ENCODE measurements around the gene CCL25. TPM values are rescaled to one million over a fixed set of nuclear protein-coding genes. Genes with fewer than 3 reads are reported as not detected.
"Not testable (repeated sequence)": the region's sequence is repeated elsewhere in the genome, so short reads cannot be mapped to it uniquely, and the experiment has no call there.

The CCL25 gene
- total and polyA plus RNA-seq, 2 of the 13 experiments (the other 11 are each of a cell fraction or from before 2014, with no cell fraction given), result not detected

DNA sequence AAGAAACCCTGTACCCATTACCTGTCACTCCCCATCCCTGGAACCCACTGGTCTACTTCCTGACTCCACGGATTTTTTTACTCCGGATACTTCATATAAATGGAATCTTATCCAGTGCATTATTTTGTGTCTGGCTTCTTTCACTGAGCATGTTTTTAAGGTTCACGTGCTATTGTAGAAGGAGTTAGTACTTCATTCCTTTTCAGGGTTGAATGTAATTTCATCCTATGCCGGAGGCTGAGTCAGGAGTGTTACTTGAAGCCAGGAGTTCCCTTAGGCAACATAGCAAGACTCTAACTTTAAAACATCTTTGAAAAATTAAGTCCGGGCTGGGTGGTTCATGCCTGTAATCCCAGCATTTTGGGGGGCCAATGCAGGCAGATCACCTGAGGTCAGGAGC lies 29.2 kb upstream of the CCL25 start:
- H3K79me2 ChIP-seq (ENCODE audit: insufficient read depth, low read length), result no peaks in the 10 kb centered on the region
- DNase-seq (ENCODE audit: low spot score), result no peak
- 69% methylated on average over 5 of the region's 5 CpGs for WGBS (ENCODE audit: low lambda C conversion rate)
- ChIA-PET POLR2A (no interaction called here), CTCF (ENCODE audit: low intra/inter-chr PET ratio, low total read pairs) (no interaction called here)
- no peaks in the 10 kb centered on the region for H3K9me3 ChIP-seq (ENCODE audit: low read length)
- no peak for ATAC-seq
- no peak overlapping the region for H3K9ac ChIP-seq (ENCODE audit: insufficient read depth, low read depth, low read length)
- no peak overlapping the region for H3K27ac ChIP-seq (ENCODE audit: extremely low read length, insufficient read depth, low read length)
- intact Hi-C loops (cut with micrococcal nuclease; ENCODE audit: unreplicated experiment) (no loop called here), in situ Hi-C loops (cut with HindIII; ENCODE audit: extremely low pct_ligation_motif_present, low pct_unique_long_range_greater_than_20kb) (loop anchor here (25.0 kb wide), 1 partner anchor 239 kb away; no protein-coding TSS in a partner anchor)
- FAIRE-seq, result no peak
- H3K4me1 ChIP-seq (ENCODE audit: insufficient read depth, low read length), result peaks cover 29% of the 10 kb centered on the region
- no peak overlapping the region for H3K4me2 ChIP-seq (ENCODE audit: low read depth, low read length)
- no peaks in the 10 kb centered on the region for H4K20me1 ChIP-seq (ENCODE audit: insufficient read depth, low read length)
- TF ChIP-seq JUN (CRISPR knock-in tag; IDR thresholded peaks at IDR 0.05) (no peak), MYNN (CRISPR knock-in tag; IDR thresholded peaks at IDR 0.05; ENCODE audit: low read depth) (no peak), ZC3H13 (CRISPR knock-in tag; IDR thresholded peaks at IDR 0.05) (no peak), ZNF572 (CRISPR knock-in tag; IDR thresholded peaks at IDR 0.05) (no peak), GABPB1 (CRISPR knock-in tag; IDR thresholded peaks at IDR 0.05) (no peak), HCFC1 (IDR thresholded peaks at IDR 0.05; ENCODE audit: low read depth, low read length) (no peak), NAIF1 (CRISPR knock-in tag; IDR thresholded peaks at IDR 0.05; ENCODE audit: borderline replicate concordance) (no peak)
- TF ChIP-seq, protein P1, sequence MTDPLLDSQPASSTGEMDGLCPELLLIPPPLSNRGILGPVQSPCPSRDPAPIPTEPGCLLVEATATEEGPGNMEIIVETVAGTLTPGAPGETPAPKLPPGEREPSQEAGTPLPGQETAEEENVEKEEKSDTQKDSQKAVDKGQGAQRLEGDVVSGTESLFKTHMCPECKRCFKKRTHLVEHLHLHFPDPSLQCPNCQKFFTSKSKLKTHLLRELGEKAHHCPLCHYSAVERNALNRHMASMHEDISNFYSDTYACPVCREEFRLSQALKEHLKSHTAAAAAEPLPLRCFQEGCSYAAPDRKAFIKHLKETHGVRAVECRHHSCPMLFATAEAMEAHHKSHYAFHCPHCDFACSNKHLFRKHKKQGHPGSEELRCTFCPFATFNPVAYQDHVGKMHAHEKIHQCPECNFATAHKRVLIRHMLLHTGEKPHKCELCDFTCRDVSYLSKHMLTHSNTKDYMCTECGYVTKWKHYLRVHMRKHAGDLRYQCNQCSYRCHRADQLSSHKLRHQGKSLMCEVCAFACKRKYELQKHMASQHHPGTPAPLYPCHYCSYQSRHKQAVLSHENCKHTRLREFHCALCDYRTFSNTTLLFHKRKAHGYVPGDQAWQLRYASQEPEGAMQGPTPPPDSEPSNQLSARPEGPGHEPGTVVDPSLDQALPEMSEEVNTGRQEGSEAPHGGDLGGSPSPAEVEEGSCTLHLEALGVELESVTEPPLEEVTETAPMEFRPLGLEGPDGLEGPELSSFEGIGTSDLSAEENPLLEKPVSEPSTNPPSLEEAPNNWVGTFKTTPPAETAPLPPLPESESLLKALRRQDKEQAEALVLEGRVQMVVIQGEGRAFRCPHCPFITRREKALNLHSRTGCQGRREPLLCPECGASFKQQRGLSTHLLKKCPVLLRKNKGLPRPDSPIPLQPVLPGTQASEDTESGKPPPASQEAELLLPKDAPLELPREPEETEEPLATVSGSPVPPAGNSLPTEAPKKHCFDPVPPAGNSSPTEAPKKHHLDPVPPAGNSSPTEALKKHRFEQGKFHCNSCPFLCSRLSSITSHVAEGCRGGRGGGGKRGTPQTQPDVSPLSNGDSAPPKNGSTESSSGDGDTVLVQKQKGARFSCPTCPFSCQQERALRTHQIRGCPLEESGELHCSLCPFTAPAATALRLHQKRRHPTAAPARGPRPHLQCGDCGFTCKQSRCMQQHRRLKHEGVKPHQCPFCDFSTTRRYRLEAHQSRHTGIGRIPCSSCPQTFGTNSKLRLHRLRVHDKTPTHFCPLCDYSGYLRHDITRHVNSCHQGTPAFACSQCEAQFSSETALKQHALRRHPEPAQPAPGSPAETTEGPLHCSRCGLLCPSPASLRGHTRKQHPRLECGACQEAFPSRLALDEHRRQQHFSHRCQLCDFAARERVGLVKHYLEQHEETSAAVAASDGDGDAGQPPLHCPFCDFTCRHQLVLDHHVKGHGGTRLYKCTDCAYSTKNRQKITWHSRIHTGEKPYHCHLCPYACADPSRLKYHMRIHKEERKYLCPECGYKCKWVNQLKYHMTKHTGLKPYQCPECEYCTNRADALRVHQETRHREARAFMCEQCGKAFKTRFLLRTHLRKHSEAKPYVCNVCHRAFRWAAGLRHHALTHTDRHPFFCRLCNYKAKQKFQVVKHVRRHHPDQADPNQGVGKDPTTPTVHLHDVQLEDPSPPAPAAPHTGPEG (CRISPR knock-in tag; IDR thresholded peaks at IDR 0.05), result no peak
- no peak overlapping the region for H3K4me3 ChIP-seq (replicated peaks in 1 of 3; ENCODE audit: insufficient read depth in 1 of 3, low read depth in 2 of 3, low read length in 3 of 3)
- no peaks in the 10 kb centered on the region for H3K36me3 ChIP-seq (replicated peaks in 1 of 2; ENCODE audit: control insufficient read depth in 1 of 2, insufficient read depth in 2 of 2, low read length in 2 of 2)
- peaks cover 0 to 3% of the 10 kb centered on the region in 2 experiments; a peak in 2 of 5 replicates for H3K27me3 ChIP-seq (ENCODE audit: control insufficient read depth in 1 of 2, insufficient read depth in 2 of 2, low read length in 2 of 2)
- BruUV-seq (replicated peaks), result no TSS peak
- H2AFZ ChIP-seq (ENCODE audit: low read length), result no peak overlapping the region

DNA sequence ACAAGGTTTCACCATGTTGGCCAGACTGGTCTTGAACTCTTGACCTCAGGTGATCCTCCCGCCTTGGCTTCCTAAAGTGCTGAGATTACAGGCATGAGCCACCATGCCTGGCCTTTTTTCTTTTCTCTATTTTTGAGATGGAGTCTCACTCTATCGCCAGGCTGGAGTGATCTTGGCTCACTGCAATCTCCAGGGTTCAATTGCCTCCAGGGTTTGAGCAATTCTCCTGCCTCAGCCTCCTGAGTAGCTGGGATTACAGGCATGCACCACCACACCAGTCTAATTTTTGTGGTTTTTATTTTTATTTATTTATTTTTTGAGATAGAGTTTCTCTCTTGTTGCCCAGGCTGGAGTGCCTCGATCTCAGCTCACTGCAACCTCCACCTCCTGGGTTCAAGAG lies 28.3 kb upstream of the CCL25 start:
- WGBS (ENCODE audit: low lambda C conversion rate), result 84% methylated on average over 3 of the region's 3 CpGs
- POLR2A ChIA-PET; H3K9ac ChIP-seq (ENCODE audit: insufficient read depth, low read depth, low read length); H3K4me3 ChIP-seq (replicated peaks in 1 of 3; ENCODE audit: insufficient read depth in 1 of 3, low read depth in 2 of 3, low read length in 3 of 3); H4K20me1 ChIP-seq (ENCODE audit: insufficient read depth, low read length); H3K9me3 ChIP-seq (ENCODE audit: low read length); FAIRE-seq; intact Hi-C loops (cut with micrococcal nuclease; ENCODE audit: unreplicated experiment); H3K4me2 ChIP-seq (ENCODE audit: low read depth, low read length); H3K27me3 ChIP-seq (ENCODE audit: control insufficient read depth in 1 of 2, insufficient read depth in 2 of 2, low read length in 2 of 2); BruUV-seq (replicated peaks); CTCF ChIA-PET (ENCODE audit: low intra/inter-chr PET ratio, low total read pairs); H3K27ac ChIP-seq (ENCODE audit: extremely low read length, insufficient read depth, low read length); H3K36me3 ChIP-seq (replicated peaks in 1 of 2; ENCODE audit: control insufficient read depth in 1 of 2, insufficient read depth in 2 of 2, low read length in 2 of 2); H3K79me2 ChIP-seq (ENCODE audit: insufficient read depth, low read length); H2AFZ ChIP-seq (ENCODE audit: low read length); DNase-seq (ENCODE audit: low spot score); ATAC-seq: not testable (repeated sequence)
- peaks cover 37% of the 10 kb centered on the region for H3K4me1 ChIP-seq (ENCODE audit: insufficient read depth, low read length)
- in situ Hi-C loops (cut with HindIII; ENCODE audit: extremely low pct_ligation_motif_present, low pct_unique_long_range_greater_than_20kb), result loop anchor here (25.0 kb wide), 1 partner anchor 238 kb away; no protein-coding TSS in a partner anchor

Measured in HepG2 (cell line).